DMS153 treated with DMSO at 0.1 percent for 48 hours (cell line): Measurements from ENCODE around the gene NPAS3.
A peak's percentile ranks its signal among the peaks of the same experiment; 100 is the strongest.

Experiments
- DNase-seq: peaks from one replicate; lab custom pipeline; 2025; ENCODE audit not compliant: unreplicated experiment; lab: John Stamatoyannopoulos, UW

The NPAS3 gene

GRCh38 chr14:33463731-33464130 is 525.1 kb downstream of the NPAS3 start:
- DNase-seq: no peak

GRCh38 chr14:33464254-33464962 is 525.7 kb downstream of the NPAS3 start:
- no peak for DNase-seq

GRCh38 chr14:33465846-33466700 is 527.4 kb downstream of the NPAS3 start:
- DNase-seq: no peak

GRCh38 chr14:33467971-33468370 is 529.3 kb downstream of the NPAS3 start:
- DNase-seq: no peak

GRCh38 chr14:33469898-33470297 is 531.2 kb downstream of the NPAS3 start:
- no peak for DNase-seq

- DNase-seq: no peak
Observed at GRCh38 chr14:33471776-33472175, 533.1 kb downstream of the NPAS3 start.

- DNase-seq: peak; percentile 77
Observed at GRCh38 chr14:33475623-33476022, 536.9 kb downstream of the NPAS3 start.

- no peak for DNase-seq
Observed at GRCh38 chr14:33477797-33478196, 539.1 kb downstream of the NPAS3 start.

GRCh38 chr14:33480071-33480886 is 541.6 kb downstream of the NPAS3 start:
- DNase-seq: no peak

GRCh38 chr14:33480887-33481184 is 542.2 kb downstream of the NPAS3 start:
- DNase-seq: no peak

- DNase-seq: no peak
Observed at GRCh38 chr14:33483110-33483509, 544.4 kb downstream of the NPAS3 start.

GRCh38 chr14:33483541-33483940 is 544.9 kb downstream of the NPAS3 start:
- no peak for DNase-seq

GRCh38 chr14:33484264-33484663 is 545.6 kb downstream of the NPAS3 start:
- DNase-seq: no peak

GRCh38 chr14:33486332-33486890 is 547.7 kb downstream of the NPAS3 start:
- no peak for DNase-seq

- no peak for DNase-seq
Observed at GRCh38 chr14:33488582-33488981, 549.9 kb downstream of the NPAS3 start.

GRCh38 chr14:33490555-33490954 is 551.9 kb downstream of the NPAS3 start:
- peak; percentile 44 for DNase-seq

- no peak for DNase-seq
Observed at GRCh38 chr14:33491112-33491511, 552.4 kb downstream of the NPAS3 start.

GRCh38 chr14:33492491-33492890 is 553.8 kb downstream of the NPAS3 start:
- no peak for DNase-seq

GRCh38 chr14:33493266-33493665 is 554.6 kb downstream of the NPAS3 start:
- DNase-seq: no peak

- no peak for DNase-seq
Observed at GRCh38 chr14:33493990-33494389, 555.3 kb downstream of the NPAS3 start.

GRCh38 chr14:33499687-33500086 is 561.0 kb downstream of the NPAS3 start:
- no peak for DNase-seq
